Right lung (tissue), 5 donors: ENCODE results near the gene NPY2R. TPM values are rescaled to one million over a fixed set of nuclear protein-coding genes. Genes with fewer than 3 reads are reported as not detected.

Experiments used
- DNase-seq, 2 donors: peaks; one replicate each; pipeline ENCODE4 v3.0.0-alpha.2; 2013
- polyA plus RNA-seq, 5 donors: library from polyadenylated mRNA; unstranded; fragments of 120-200 nt; gene quantifications; one replicate each; pipeline versions ENCODE4 v1.2.1 to v1.2.3, GENCODE V29; 2013; ENCODE audit warnings: inconsistent platforms in 1 of 5, low replicate concordance in 1 of 5; ENCODE audit not compliant: insufficient read length in 5 of 5, insufficient read depth in 1 of 5

The NPY2R gene
- polyA plus RNA-seq, 5 donors = 0.05 to 0.12 (median 0.08) TPM; not detected in 1

- DNase-seq = no peak
Measured at GRCh38 chr4:155249016-155249566, 40.7 kb downstream of the NPY2R start.

- no peak for DNase-seq
Measured at GRCh38 chr4:155252327-155252726, 43.9 kb downstream of the NPY2R start.

- DNase-seq = no peak
Measured at GRCh38 chr4:155263480-155263879, 55.0 kb downstream of the NPY2R start.

GRCh38 chr4:155265113-155265512 lies 56.7 kb downstream of the NPY2R start:
- DNase-seq = no peak

Other genes starting within 250 kb of the NPY2R start
- gene MAP9, start 168.3 kb downstream of the NPY2R start, polyA plus RNA-seq = 10 to 100 TPM; 12.9 to 23.6 (median 22.0) TPM